HEK293 (cell line): ENCODE measurements around the gene CALM3.

Experiments used
- CTCF ChIA-PET: fragments of 350-600 bp; formaldehyde crosslinking; extraction: SDS; loops from one replicate; lab custom pipeline; 2021; ENCODE audit warnings: antibody characterized with exemption; lab: Yijun Ruan, JAX
- POLR2A ChIA-PET: fragments of 300-600 bp; formaldehyde crosslinking; extraction: SDS; loops from one replicate; lab custom pipeline; 2020; ENCODE audit warnings: antibody characterized with exemption, inconsistent platforms; lab: Yijun Ruan, JAX
- H3K27ac ChIP-seq: fragments of 200-500 bp; sonication (Bioruptor generic); 2 replicates; pipeline ENCODE4 v1.5.1; 2014; ENCODE audit warnings: low read depth, low read length, control low read depth, inconsistent platforms; ENCODE audit errors: extremely low read depth
- H3K36me3 ChIP-seq, 2 experiments: fragments of 200-500 bp in 1 of 2; sonication (Bioruptor generic) in 1 of 2; 1 replicate in 1 of 2; 2 replicates in 1 of 2; pipeline ENCODE4 v1.5.1; 2014 to 2017; ENCODE audit warnings: inconsistent platforms in 2 of 2, low read length in 2 of 2; ENCODE audit not compliant: control insufficient read depth in 2 of 2, insufficient read depth in 1 of 2
- H3K4me1 ChIP-seq: fragments of 200-500 bp; sonication (Bioruptor generic); 2 replicates; pipeline ENCODE4 v1.5.1; 2014; ENCODE audit warnings: mild to moderate bottlenecking, low read length, inconsistent platforms; ENCODE audit not compliant: control insufficient read depth, insufficient read depth
- H3K4me3 ChIP-seq: 2 replicates; pipeline ENCODE4 v1.5.1; 2011; ENCODE audit warnings: low read depth, mild to moderate bottlenecking, control low read depth, low read length, moderate library complexity
- H3K9me3 ChIP-seq: fragments of 200-500 bp; sonication (Bioruptor generic); 2 replicates; pipeline ENCODE4 v1.5.1; 2014; ENCODE audit warnings: low read depth, low read length, inconsistent platforms; ENCODE audit not compliant: control insufficient read depth, insufficient read depth
- RBAK ChIP-seq: fragments of 450-650 bp; formaldehyde crosslinking; IDR thresholded peaks from 2 replicates; pipeline ENCODE4 v1.5.1; 2016; ENCODE audit warnings: missing biosample characterization, missing genetic modification characterization
- SCRT1 ChIP-seq: fragments of 450-650 bp; formaldehyde crosslinking; IDR thresholded peaks from 2 replicates; pipeline ENCODE4 v1.5.1; 2016; ENCODE audit warnings: missing biosample characterization, missing genetic modification characterization, borderline replicate concordance
- SCRT2 ChIP-seq: fragments of 450-650 bp; formaldehyde crosslinking; IDR thresholded peaks from 2 replicates; pipeline ENCODE4 v1.5.1; 2016; ENCODE audit warnings: missing biosample characterization, missing genetic modification characterization
- ZFHX2 ChIP-seq: fragments of 450-650 bp; formaldehyde crosslinking; conservative IDR thresholded peaks from 2 replicates; pipeline ENCODE4 v1.5.1; 2016; ENCODE audit warnings: missing biosample characterization, missing genetic modification characterization
- ZNF302 ChIP-seq: fragments of 450-650 bp; formaldehyde crosslinking; IDR thresholded peaks from 2 replicates; pipeline ENCODE4 v1.5.1; 2016; ENCODE audit warnings: missing biosample characterization, missing genetic modification characterization, low read depth
- ZNF335 ChIP-seq: fragments of 450-650 bp; formaldehyde crosslinking; conservative IDR thresholded peaks from 2 replicates; pipeline ENCODE4 v1.5.1; 2016; ENCODE audit warnings: missing biosample characterization, missing genetic modification characterization
- ZNF549 ChIP-seq: fragments of 450-650 bp; IDR thresholded peaks from 2 replicates; pipeline ENCODE4 v1.5.1; 2018; ENCODE audit warnings: missing biosample characterization, missing genetic modification characterization, mild to moderate bottlenecking, inconsistent platforms, moderate library complexity
- ZNF561 ChIP-seq: fragments of 450-650 bp; IDR thresholded peaks from 2 replicates; pipeline ENCODE4 v1.5.1; 2018; ENCODE audit warnings: missing biosample characterization, missing genetic modification characterization, borderline replicate concordance
- ZNF654 ChIP-seq: fragments of 450-650 bp; formaldehyde crosslinking; IDR thresholded peaks from 2 replicates; pipeline ENCODE4 v1.5.1; 2016; ENCODE audit warnings: low read depth, missing biosample characterization, missing genetic modification characterization
- ZNF792 ChIP-seq: fragments of 450-650 bp; formaldehyde crosslinking; IDR thresholded peaks from 2 replicates; pipeline ENCODE4 v1.5.1; 2016; ENCODE audit warnings: missing biosample characterization, missing genetic modification characterization
- ZNF830 ChIP-seq: fragments of 450-650 bp; IDR thresholded peaks from 2 replicates; pipeline ENCODE4 v1.5.0; 2018; ENCODE audit warnings: missing biosample characterization, missing genetic modification characterization, low read depth, mild to moderate bottlenecking, moderate library complexity
- ZNF837 ChIP-seq: fragments of 450-650 bp; formaldehyde crosslinking; IDR thresholded peaks from 2 replicates; pipeline ENCODE4 v1.5.1; 2016; ENCODE audit warnings: missing biosample characterization, missing genetic modification characterization
- ZNF843 ChIP-seq: fragments of 450-650 bp; formaldehyde crosslinking; IDR thresholded peaks from 2 replicates; pipeline ENCODE4 v1.5.1; 2016; ENCODE audit warnings: missing biosample characterization, missing genetic modification characterization
- TF ChIP-seq, protein P1 (sequence below): fragments of 450-650 bp; formaldehyde crosslinking; IDR thresholded peaks from 2 replicates; pipeline ENCODE4 v1.5.1; 2016; ENCODE audit warnings: missing biosample characterization, missing genetic modification characterization
- TF ChIP-seq, protein P2 (sequence below): IDR thresholded peaks from 2 replicates; pipeline ENCODE4 v1.6.1; 2011; ENCODE audit warnings: mild to moderate bottlenecking, low read depth, low read length, borderline replicate concordance
- TF ChIP-seq, protein P3 (sequence below): fragments of 450-650 bp; formaldehyde crosslinking; IDR thresholded peaks from 2 replicates; pipeline ENCODE4 v1.5.1; 2016; ENCODE audit warnings: missing biosample characterization, missing genetic modification characterization
- TF ChIP-seq, protein P4 (sequence below): fragments of 450-650 bp; formaldehyde crosslinking; IDR thresholded peaks from 2 replicates; pipeline ENCODE4 v1.5.1; 2016; ENCODE audit warnings: missing biosample characterization, missing genetic modification characterization, borderline replicate concordance
- TF ChIP-seq, protein P5 (sequence below): fragments of 450-650 bp; formaldehyde crosslinking; IDR thresholded peaks from 2 replicates; pipeline ENCODE4 v1.5.1; 2017; ENCODE audit warnings: missing biosample characterization, missing genetic modification characterization
- TF ChIP-seq, protein P6 (sequence below): fragments of 450-650 bp; formaldehyde crosslinking; IDR thresholded peaks from 2 replicates; pipeline ENCODE4 v1.5.1; 2016; ENCODE audit warnings: missing biosample characterization, missing genetic modification characterization
- TF ChIP-seq, protein P7 (sequence below): fragments of 450-650 bp; formaldehyde crosslinking; IDR thresholded peaks from 2 replicates; pipeline ENCODE4 v1.5.1; 2016; ENCODE audit warnings: missing biosample characterization, missing genetic modification characterization, low read depth

CALM3 gene

DNA sequence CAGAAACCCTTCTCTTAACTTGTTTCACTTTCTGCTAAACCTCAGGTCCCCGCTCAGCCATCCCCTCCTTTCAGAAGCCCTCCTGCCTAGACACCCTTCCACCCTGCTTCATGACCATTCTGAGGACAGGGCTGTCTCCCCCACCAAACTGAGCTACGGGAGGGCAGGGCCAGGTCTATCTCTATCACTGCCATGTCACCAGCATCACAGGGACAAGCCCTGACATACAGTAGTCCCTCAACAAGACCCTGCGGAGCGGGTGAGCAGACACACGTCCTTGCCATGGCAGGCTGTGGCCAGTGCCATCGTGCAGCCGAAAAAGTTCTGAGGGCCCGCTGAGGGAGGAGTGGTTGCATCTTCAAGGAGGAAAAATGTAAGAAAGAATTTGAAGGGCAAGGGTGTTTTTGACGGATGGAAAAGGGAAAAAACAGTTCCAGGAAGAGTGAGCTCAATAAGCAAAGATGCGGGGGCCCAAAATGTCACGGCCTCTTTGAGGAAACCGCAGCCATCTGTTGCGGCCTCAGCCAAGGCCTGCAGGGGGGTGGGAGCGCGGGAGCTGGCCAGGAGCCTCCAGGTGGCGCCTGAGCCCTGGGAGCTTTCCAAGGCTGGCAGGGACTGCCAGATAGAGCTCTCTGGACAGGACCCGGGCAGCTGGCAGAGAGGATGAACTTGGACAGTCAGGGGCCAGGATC lies 15.6 kb downstream of the CALM3 start:
- H3K27ac ChIP-seq = no peak overlapping the region
- TF ChIP-seq, protein P1, sequence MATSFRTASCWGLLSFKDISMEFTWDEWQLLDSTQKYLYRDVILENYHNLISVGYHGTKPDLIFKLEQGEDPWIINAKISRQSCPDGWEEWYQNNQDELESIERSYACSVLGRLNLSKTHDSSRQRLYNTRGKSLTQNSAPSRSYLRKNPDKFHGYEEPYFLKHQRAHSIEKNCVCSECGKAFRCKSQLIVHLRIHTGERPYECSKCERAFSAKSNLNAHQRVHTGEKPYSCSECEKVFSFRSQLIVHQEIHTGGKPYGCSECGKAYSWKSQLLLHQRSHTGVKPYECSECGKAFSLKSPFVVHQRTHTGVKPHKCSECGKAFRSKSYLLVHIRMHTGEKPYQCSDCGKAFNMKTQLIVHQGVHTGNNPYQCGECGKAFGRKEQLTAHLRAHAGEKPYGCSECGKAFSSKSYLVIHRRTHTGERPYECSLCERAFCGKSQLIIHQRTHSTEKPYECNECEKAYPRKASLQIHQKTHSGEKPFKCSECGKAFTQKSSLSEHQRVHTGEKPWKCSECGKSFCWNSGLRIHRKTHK = no peak
- no peak for TF ChIP-seq ZNF830 (tag by site-specific recombination)
- 0 out of 2 replicates have a peak, but pooled peaks have one; percentile 13 for TF ChIP-seq ZFHX2 (tag by site-specific recombination)
- TF ChIP-seq RBAK (tag by site-specific recombination) = no peak
- TF ChIP-seq, protein P2, sequence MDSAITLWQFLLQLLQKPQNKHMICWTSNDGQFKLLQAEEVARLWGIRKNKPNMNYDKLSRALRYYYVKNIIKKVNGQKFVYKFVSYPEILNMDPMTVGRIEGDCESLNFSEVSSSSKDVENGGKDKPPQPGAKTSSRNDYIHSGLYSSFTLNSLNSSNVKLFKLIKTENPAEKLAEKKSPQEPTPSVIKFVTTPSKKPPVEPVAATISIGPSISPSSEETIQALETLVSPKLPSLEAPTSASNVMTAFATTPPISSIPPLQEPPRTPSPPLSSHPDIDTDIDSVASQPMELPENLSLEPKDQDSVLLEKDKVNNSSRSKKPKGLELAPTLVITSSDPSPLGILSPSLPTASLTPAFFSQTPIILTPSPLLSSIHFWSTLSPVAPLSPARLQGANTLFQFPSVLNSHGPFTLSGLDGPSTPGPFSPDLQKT = no peak
- peak; percentile 77 for TF ChIP-seq SCRT1 (tag by site-specific recombination)
- peak; percentile 88 for TF ChIP-seq ZNF335 (tag by site-specific recombination)
- TF ChIP-seq, protein P3, sequence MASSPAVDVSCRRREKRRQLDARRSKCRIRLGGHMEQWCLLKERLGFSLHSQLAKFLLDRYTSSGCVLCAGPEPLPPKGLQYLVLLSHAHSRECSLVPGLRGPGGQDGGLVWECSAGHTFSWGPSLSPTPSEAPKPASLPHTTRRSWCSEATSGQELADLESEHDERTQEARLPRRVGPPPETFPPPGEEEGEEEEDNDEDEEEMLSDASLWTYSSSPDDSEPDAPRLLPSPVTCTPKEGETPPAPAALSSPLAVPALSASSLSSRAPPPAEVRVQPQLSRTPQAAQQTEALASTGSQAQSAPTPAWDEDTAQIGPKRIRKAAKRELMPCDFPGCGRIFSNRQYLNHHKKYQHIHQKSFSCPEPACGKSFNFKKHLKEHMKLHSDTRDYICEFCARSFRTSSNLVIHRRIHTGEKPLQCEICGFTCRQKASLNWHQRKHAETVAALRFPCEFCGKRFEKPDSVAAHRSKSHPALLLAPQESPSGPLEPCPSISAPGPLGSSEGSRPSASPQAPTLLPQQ = 0 out of 2 replicates have a peak, but pooled peaks have one; percentile 28
- peak; percentile 25; the same call in 1 of the 2 replicates for TF ChIP-seq ZNF654
- TF ChIP-seq, protein P4, sequence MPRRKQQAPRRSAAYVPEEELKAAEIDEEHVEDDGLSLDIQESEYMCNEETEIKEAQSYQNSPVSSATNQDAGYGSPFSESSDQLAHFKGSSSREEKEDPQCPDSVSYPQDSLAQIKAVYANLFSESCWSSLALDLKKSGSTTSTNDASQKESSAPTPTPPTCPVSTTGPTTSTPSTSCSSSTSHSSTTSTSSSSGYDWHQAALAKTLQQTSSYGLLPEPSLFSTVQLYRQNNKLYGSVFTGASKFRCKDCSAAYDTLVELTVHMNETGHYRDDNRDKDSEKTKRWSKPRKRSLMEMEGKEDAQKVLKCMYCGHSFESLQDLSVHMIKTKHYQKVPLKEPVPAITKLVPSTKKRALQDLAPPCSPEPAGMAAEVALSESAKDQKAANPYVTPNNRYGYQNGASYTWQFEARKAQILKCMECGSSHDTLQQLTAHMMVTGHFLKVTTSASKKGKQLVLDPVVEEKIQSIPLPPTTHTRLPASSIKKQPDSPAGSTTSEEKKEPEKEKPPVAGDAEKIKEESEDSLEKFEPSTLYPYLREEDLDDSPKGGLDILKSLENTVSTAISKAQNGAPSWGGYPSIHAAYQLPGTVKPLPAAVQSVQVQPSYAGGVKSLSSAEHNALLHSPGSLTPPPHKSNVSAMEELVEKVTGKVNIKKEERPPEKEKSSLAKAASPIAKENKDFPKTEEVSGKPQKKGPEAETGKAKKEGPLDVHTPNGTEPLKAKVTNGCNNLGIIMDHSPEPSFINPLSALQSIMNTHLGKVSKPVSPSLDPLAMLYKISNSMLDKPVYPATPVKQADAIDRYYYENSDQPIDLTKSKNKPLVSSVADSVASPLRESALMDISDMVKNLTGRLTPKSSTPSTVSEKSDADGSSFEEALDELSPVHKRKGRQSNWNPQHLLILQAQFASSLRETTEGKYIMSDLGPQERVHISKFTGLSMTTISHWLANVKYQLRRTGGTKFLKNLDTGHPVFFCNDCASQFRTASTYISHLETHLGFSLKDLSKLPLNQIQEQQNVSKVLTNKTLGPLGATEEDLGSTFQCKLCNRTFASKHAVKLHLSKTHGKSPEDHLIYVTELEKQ (tag by site-specific recombination) = no peak
- no peak for TF ChIP-seq ZNF843 (tag by site-specific recombination)
- no peak for TF ChIP-seq ZNF549 (tag by site-specific recombination)
- TF ChIP-seq, protein P5, sequence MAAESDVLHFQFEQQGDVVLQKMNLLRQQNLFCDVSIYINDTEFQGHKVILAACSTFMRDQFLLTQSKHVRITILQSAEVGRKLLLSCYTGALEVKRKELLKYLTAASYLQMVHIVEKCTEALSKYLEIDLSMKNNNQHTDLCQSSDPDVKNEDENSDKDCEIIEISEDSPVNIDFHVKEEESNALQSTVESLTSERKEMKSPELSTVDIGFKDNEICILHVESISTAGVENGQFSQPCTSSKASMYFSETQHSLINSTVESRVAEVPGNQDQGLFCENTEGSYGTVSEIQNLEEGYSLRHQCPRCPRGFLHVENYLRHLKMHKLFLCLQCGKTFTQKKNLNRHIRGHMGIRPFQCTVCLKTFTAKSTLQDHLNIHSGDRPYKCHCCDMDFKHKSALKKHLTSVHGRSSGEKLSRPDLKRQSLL (tag by site-specific recombination) = peak; percentile 99
- TF ChIP-seq ZNF302 (tag by site-specific recombination) = no peak
- peak; percentile 72; the same call in 1 of the 2 replicates for TF ChIP-seq ZNF561 (tag by site-specific recombination)
- peak; percentile 93 for TF ChIP-seq SCRT2 (tag by site-specific recombination)
- TF ChIP-seq, protein P6, sequence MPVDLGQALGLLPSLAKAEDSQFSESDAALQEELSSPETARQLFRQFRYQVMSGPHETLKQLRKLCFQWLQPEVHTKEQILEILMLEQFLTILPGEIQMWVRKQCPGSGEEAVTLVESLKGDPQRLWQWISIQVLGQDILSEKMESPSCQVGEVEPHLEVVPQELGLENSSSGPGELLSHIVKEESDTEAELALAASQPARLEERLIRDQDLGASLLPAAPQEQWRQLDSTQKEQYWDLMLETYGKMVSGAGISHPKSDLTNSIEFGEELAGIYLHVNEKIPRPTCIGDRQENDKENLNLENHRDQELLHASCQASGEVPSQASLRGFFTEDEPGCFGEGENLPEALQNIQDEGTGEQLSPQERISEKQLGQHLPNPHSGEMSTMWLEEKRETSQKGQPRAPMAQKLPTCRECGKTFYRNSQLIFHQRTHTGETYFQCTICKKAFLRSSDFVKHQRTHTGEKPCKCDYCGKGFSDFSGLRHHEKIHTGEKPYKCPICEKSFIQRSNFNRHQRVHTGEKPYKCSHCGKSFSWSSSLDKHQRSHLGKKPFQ = no peak
- no peak for TF ChIP-seq ZNF837
- TF ChIP-seq, protein P7, sequence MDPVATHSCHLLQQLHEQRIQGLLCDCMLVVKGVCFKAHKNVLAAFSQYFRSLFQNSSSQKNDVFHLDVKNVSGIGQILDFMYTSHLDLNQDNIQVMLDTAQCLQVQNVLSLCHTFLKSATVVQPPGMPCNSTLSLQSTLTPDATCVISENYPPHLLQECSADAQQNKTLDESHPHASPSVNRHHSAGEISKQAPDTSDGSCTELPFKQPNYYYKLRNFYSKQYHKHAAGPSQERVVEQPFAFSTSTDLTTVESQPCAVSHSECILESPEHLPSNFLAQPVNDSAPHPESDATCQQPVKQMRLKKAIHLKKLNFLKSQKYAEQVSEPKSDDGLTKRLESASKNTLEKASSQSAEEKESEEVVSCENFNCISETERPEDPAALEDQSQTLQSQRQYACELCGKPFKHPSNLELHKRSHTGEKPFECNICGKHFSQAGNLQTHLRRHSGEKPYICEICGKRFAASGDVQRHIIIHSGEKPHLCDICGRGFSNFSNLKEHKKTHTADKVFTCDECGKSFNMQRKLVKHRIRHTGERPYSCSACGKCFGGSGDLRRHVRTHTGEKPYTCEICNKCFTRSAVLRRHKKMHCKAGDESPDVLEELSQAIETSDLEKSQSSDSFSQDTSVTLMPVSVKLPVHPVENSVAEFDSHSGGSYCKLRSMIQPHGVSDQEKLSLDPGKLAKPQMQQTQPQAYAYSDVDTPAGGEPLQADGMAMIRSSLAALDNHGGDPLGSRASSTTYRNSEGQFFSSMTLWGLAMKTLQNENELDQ = no peak
- TF ChIP-seq ZNF792 (tag by site-specific recombination) = no peak

More for the DNA sequence above, 15.6 kb downstream of the CALM3 start:
- Histone ChIP-seq H3K4me1 (no peaks in the 10 kb centered on the region), H3K9me3 (no peaks in the 10 kb centered on the region), H3K36me3 (no peaks in the 10 kb centered on the region), H3K4me3 (no peak overlapping the region)
- POLR2A ChIA-PET = interaction anchor here (0.5 to 1.7 kb wide), 5 partner anchors 11 to 1548 kb away, joined by 3 to 10 read pairs (median 5); partner anchors contain the start of genes CALM3 and DACT3
- CTCF ChIA-PET = interaction anchor here (0.6 to 14.6 kb wide), 30 partner anchors 9 to 1155 kb away, joined by 3 to 327 read pairs (median 4); partner anchors contain the start of genes CALM3, DACT3 and MYPOP
